ENCODE results near the gene FILIP1L. TPM values are rescaled to one million over a fixed set of nuclear protein-coding genes. Genes with fewer than 3 reads are reported as not detected.

The FILIP1L gene
- total and polyA plus RNA-seq, 11 donors: 18.2 to 120 (median 77.3) TPM

Small RNA genes lying within 50 kb of the gene (microRNA-seq; reads per million reads assigned to microRNA genes)
- gene MIR3921: 0 reads per million in 4 donors

Other genes starting within 250 kb of the FILIP1L start
- 10 to 100 TPM; 17.7 to 38.3 (median 32.9) TPM for gene TBC1D23, start 146.5 kb upstream of the FILIP1L start, total RNA-seq
- gene TBC1D23, start 146.5 kb upstream of the FILIP1L start, polyA plus RNA-seq: 10 to 100 TPM; 13.6 to 41.7 TPM
- gene NIT2, start 220.3 kb upstream of the FILIP1L start, total RNA-seq: 10 to 100 TPM; 11.6 to 50.9 (median 43.9) TPM
- gene NIT2, start 220.3 kb upstream of the FILIP1L start, polyA plus RNA-seq: 10 to 100 TPM; 12.3 to 19.7 TPM

Data from heart left ventricle (tissue), 11 donors.